Choroid plexus epithelial cell (primary cell): Measurements from ENCODE around the gene SAMD3.

Experiments used
- DNase-seq: peaks from one replicate; pipeline ENCODE4 v3.0.0-alpha.2; 2010; ENCODE audit warnings: low read depth
- H3K4me3 ChIP-seq: 2 replicates; pipeline ENCODE4 v1.5.1; 2011; ENCODE audit warnings: low read depth, mild to moderate bottlenecking, control low read depth, low read length, moderate library complexity
- CTCF ChIP-seq: conservative IDR thresholded peaks from 2 replicates; pipeline ENCODE4 v1.5.1; 2011; ENCODE audit warnings: low read depth, mild to moderate bottlenecking, control low read depth, inconsistent platforms, low read length, moderate library complexity

SAMD3 gene

GRCh38 chr6:130163266-130163665, 59.5 kb downstream of the SAMD3 start:
- no peak for DNase-seq
- TF ChIP-seq CTCF = no peak
- H3K4me3 ChIP-seq = no peak overlapping the region

GRCh38 chr6:130162421-130162820, 60.3 kb downstream of the SAMD3 start:
- no peak overlapping the region for H3K4me3 ChIP-seq
- no peak for DNase-seq
- TF ChIP-seq CTCF = no peak

GRCh38 chr6:130161683-130162404, 60.9 kb downstream of the SAMD3 start:
- no peak overlapping the region for H3K4me3 ChIP-seq
- TF ChIP-seq CTCF = no peak
- DNase-seq = no peak

GRCh38 chr6:130159956-130160355, 62.8 kb downstream of the SAMD3 start:
- no peak for DNase-seq
- H3K4me3 ChIP-seq = no peak overlapping the region
- TF ChIP-seq CTCF = no peak

GRCh38 chr6:130158548-130158947, 64.2 kb downstream of the SAMD3 start:
- no peak for TF ChIP-seq CTCF
- no peak overlapping the region for H3K4me3 ChIP-seq
- no peak for DNase-seq

GRCh38 chr6:130158056-130158455, 64.7 kb downstream of the SAMD3 start:
- H3K4me3 ChIP-seq = no peak overlapping the region
- DNase-seq = no peak
- no peak for TF ChIP-seq CTCF

- DNase-seq = no peak
- H3K4me3 ChIP-seq = no peak overlapping the region
- TF ChIP-seq CTCF = no peak
These were observed 65.8 kb downstream of the SAMD3 start for GRCh38 chr6:130156908-130157307.
